Lower lobe of right lung (tissue), 2 donors: ENCODE results near the gene EEPD1. TPM values are rescaled to one million over a fixed set of nuclear protein-coding genes. Genes with fewer than 3 reads are reported as not detected.

Experiments
- ATAC-seq, 2 donors: fragments of 200-7000 bp; cut with Tn5 transposase; one replicate each; pipeline ENCODE4 v1.9.1; 2020 to 2022; ENCODE audit warnings: mild to moderate bottlenecking in 2 of 2, moderate library complexity in 2 of 2
- DNase-seq: peaks from one replicate; pipeline ENCODE4 v3.0.0-alpha.2; 2020
- H3K27ac ChIP-seq: fragments of 200-600 bp; one replicate; pipeline ENCODE4 v1.8.0; 2022
- H3K27me3 ChIP-seq: fragments of 200-600 bp; one replicate; pipeline ENCODE4 v1.8.0; 2022; ENCODE audit warnings: low read depth
- H3K36me3 ChIP-seq: fragments of 200-600 bp; one replicate; pipeline ENCODE4 v1.8.0; 2022; ENCODE audit warnings: mild to moderate bottlenecking
- H3K4me1 ChIP-seq: fragments of 200-600 bp; one replicate; pipeline ENCODE4 v1.8.0; 2022
- H3K4me3 ChIP-seq: fragments of 200-600 bp; one replicate; pipeline ENCODE4 v1.8.0; 2022; ENCODE audit warnings: mild to moderate bottlenecking
- H3K9me3 ChIP-seq: fragments of 200-600 bp; one replicate; pipeline ENCODE4 v1.8.0; 2022
- CTCF ChIP-seq: fragments of 200-600 bp; IDR thresholded peaks from one replicate; pipeline ENCODE4 v1.8.0; 2022; ENCODE audit warnings: antibody characterized with exemption, mild to moderate bottlenecking
- intact Hi-C: fragments of 100-400 bp; cut with DNase I; formaldehyde crosslinking; loops from one replicate; pipeline ENCODE4 v1.11.0; 2022
- total RNA-seq: library from RNA; stranded (reverse); fragmentation: NEBNext Ultra II Directional; extraction: Animal tissue kit (Norgen Biotek cat#: 25700); gene quantifications from one replicate; pipeline ENCODE4 v1.2.1, GENCODE V29; 2021
- donor health status: DM: no; HTN: yes; CAD: no; lungs with severe emphysema.

Gene EEPD1
- total RNA-seq, 1 donor from 2014 or later, result 7.9 TPM

GRCh38 chr7:36132012-36132411 is 21.0 kb upstream of the EEPD1 start:
- TF ChIP-seq CTCF, result no peak
- no peak for DNase-seq
- Histone ChIP-seq H3K27me3 (no peaks in the 10 kb centered on the region), H3K36me3 (no peaks in the 10 kb centered on the region), H3K27ac (no peak overlapping the region), H3K4me1 (peaks cover 14% of the 10 kb centered on the region), H3K9me3 (no peaks in the 10 kb centered on the region), H3K4me3 (no peak overlapping the region)
- intact Hi-C loops, result no loop called here
- ATAC-seq, result no peak

- H3K27ac ChIP-seq, result no peak overlapping the region
- no peaks in the 10 kb centered on the region for H3K27me3 ChIP-seq
- ATAC-seq (no peak), DNase-seq (no peak)
- intact Hi-C loops, result no loop called here
- no peaks in the 10 kb centered on the region for H3K9me3 ChIP-seq
- no peaks in the 10 kb centered on the region for H3K36me3 ChIP-seq
- H3K4me1 ChIP-seq, result no peaks in the 10 kb centered on the region
- no peak overlapping the region for H3K4me3 ChIP-seq
- TF ChIP-seq CTCF, result no peak
Measured at GRCh38 chr7:36135700-36136099, 17.4 kb upstream of the EEPD1 start.

- H3K27ac ChIP-seq, result no peak overlapping the region
- H3K27me3 ChIP-seq, result no peaks in the 10 kb centered on the region
- intact Hi-C loops, result no loop called here
- no peak for TF ChIP-seq CTCF
- no peaks in the 10 kb centered on the region for H3K36me3 ChIP-seq
- no peaks in the 10 kb centered on the region for H3K4me1 ChIP-seq
- H3K9me3 ChIP-seq, result no peaks in the 10 kb centered on the region
- DNase-seq, result no peak
- no peak for ATAC-seq
- no peak overlapping the region for H3K4me3 ChIP-seq
Measured at GRCh38 chr7:36137258-36137657, 15.8 kb upstream of the EEPD1 start.

- ATAC-seq (no peak), DNase-seq (no peak)
- Histone ChIP-seq H3K9me3 (no peaks in the 10 kb centered on the region), H3K4me1 (no peaks in the 10 kb centered on the region), H3K36me3 (no peaks in the 10 kb centered on the region), H3K27ac (no peak overlapping the region), H3K27me3 (no peaks in the 10 kb centered on the region), H3K4me3 (no peak overlapping the region)
- intact Hi-C loops, result no loop called here
- TF ChIP-seq CTCF, result no peak
Measured at GRCh38 chr7:36137754-36138153, 15.3 kb upstream of the EEPD1 start.

- TF ChIP-seq CTCF, result no peak
- no peak overlapping the region for H3K4me3 ChIP-seq
- intact Hi-C loops, result no loop called here
- H3K27ac ChIP-seq, result no peak overlapping the region
- DNase-seq (no peak), ATAC-seq (no peak)
- no peaks in the 10 kb centered on the region for H3K9me3 ChIP-seq
- no peaks in the 10 kb centered on the region for H3K4me1 ChIP-seq
- no peaks in the 10 kb centered on the region for H3K36me3 ChIP-seq
- H3K27me3 ChIP-seq, result no peaks in the 10 kb centered on the region
Measured at GRCh38 chr7:36138209-36138608, 14.8 kb upstream of the EEPD1 start.

GRCh38 chr7:36141351-36141750 is 11.7 kb upstream of the EEPD1 start:
- no peaks in the 10 kb centered on the region for H3K4me1 ChIP-seq
- DNase-seq (no peak), ATAC-seq (no peak)
- H3K27ac ChIP-seq, result no peak overlapping the region
- no peaks in the 10 kb centered on the region for H3K36me3 ChIP-seq
- no peaks in the 10 kb centered on the region for H3K27me3 ChIP-seq
- TF ChIP-seq CTCF, result no peak
- H3K9me3 ChIP-seq, result no peaks in the 10 kb centered on the region
- H3K4me3 ChIP-seq, result no peak overlapping the region
- intact Hi-C loops, result no loop called here
